Osteoblast (primary cell): Measurements from ENCODE around the gene PEA15. TPM values are rescaled to one million over a fixed set of nuclear protein-coding genes. Genes with fewer than 3 reads are reported as not detected.

ENCODE experiments used
- DNase-seq: peaks from one replicate; pipeline ENCODE4 v3.0.0; 2011; ENCODE audit warnings: low spot score, mixed read lengths; ENCODE audit not compliant: insufficient read length; ENCODE audit errors: missing footprints
- H2AFZ ChIP-seq: 2 replicates; pipeline ENCODE4 v1.6.0; 2011; ENCODE audit warnings: mild to moderate bottlenecking, low read length
- H3K27ac ChIP-seq: 2 replicates; pipeline ENCODE4 v1.5.1; 2011; ENCODE audit warnings: mild to moderate bottlenecking, low read depth, low read length, moderate library complexity
- H3K27me3 ChIP-seq: 2 replicates; pipeline ENCODE4 v1.6.0; 2012; ENCODE audit warnings: mild to moderate bottlenecking, control low read depth, inconsistent platforms, low read length, moderate library complexity; ENCODE audit not compliant: insufficient read depth
- H3K36me3 ChIP-seq: 2 replicates; pipeline ENCODE4 v1.5.1; 2011; ENCODE audit warnings: mild to moderate bottlenecking, low read length, control low read depth, moderate library complexity; ENCODE audit not compliant: insufficient read depth
- H3K4me1 ChIP-seq: 2 replicates; pipeline ENCODE4 v1.5.1; 2011; ENCODE audit warnings: mild to moderate bottlenecking, low read length, control low read depth, moderate library complexity; ENCODE audit not compliant: insufficient read depth
- H3K4me2 ChIP-seq: 2 replicates; pipeline ENCODE4 v1.6.0; 2011; ENCODE audit warnings: mild to moderate bottlenecking, low read length; ENCODE audit not compliant: insufficient read depth
- H3K4me3 ChIP-seq: fragments of 200-600 bp; sonication (generic); 3 replicates; pipeline ENCODE4 v1.5.1; 2012; ENCODE audit warnings: mild to moderate bottlenecking, low read length, inconsistent platforms; ENCODE audit not compliant: insufficient read depth
- H3K79me2 ChIP-seq: 2 replicates; pipeline ENCODE4 v1.6.0; 2012; ENCODE audit warnings: mild to moderate bottlenecking, low read length, control low read depth, inconsistent platforms; ENCODE audit not compliant: insufficient read depth
- H3K9me3 ChIP-seq: 2 replicates; pipeline ENCODE4 v1.5.1; 2011; ENCODE audit warnings: low read depth, low read length, control low read depth
- H4K20me1 ChIP-seq: 2 replicates; pipeline ENCODE4 v1.6.0; 2012; ENCODE audit warnings: mild to moderate bottlenecking, low read length, control low read depth; ENCODE audit not compliant: insufficient read depth
- total RNA-seq: library from RNA; depleted of rRNA; stranded (reverse); fragments of >200 nt; gene quantifications from 2 replicates; pipeline ENCODE4 v1.2.3, GENCODE V29; 2012
- TF ChIP-seq, protein P1 (sequence below): IDR thresholded peaks from 2 replicates; pipeline ENCODE4 v1.5.1; 2011; ENCODE audit warnings: mild to moderate bottlenecking, low read depth, low read length, moderate library complexity; ENCODE audit errors: extremely low read depth

PEA15 gene
- total RNA-seq, 1 donor, result 200 TPM

DNA sequence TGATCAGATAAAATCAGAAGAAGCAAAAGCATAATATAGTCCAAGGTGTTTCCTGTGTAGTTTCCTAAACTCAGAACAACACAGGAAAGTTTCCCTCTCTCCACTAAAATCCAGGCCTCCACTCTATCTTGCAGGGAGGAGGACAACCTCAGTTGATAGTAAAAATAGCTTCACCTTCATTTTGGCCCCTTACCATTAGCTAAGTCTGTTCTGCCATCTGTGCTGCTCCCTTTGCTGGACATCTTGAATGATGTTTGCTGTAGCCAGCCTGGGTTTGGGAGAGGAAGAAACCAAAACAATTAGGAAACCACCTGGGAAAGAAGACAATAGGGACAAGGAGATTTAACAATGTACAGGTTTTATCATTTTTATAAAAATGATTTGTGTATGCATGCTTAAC lies 38.6 kb downstream of the PEA15 start:
- H3K79me2 ChIP-seq, result peaks cover 61% of the 10 kb centered on the region
- peaks cover 33% of the 10 kb centered on the region for H4K20me1 ChIP-seq
- peaks cover 34% of the 10 kb centered on the region for H3K36me3 ChIP-seq

DNA sequence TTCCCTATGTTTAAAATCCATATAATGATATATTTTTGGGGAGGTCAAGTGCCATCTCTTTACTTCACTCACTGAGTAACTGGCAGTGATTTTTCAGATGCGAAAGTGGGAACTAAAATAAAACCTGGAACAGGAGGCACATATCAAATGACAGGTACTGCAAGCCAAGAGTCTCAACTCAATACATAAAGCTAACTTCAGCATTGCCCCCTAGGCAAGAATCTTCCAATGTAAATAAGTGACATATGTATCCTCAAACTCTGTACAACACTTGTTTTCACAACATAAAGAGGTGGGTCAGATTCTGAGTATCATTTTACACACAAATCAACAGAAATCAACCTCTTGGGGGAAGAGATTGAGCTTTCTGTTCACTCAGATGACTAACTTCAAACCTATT lies 39.0 kb downstream of the PEA15 start:
- Histone ChIP-seq H3K27ac (no peak overlapping the region), H3K79me2 (peaks cover 62% of the 10 kb centered on the region), H3K9me3 (no peaks in the 10 kb centered on the region), H3K4me3 (no peak overlapping the region), H3K4me1 (no peaks in the 10 kb centered on the region), H4K20me1 (peaks cover 33% of the 10 kb centered on the region), H3K27me3 (no peaks in the 10 kb centered on the region), H2AFZ (no peak overlapping the region), H3K4me2 (no peak overlapping the region), H3K36me3 (peaks cover 30% of the 10 kb centered on the region)
- TF ChIP-seq, protein P1, sequence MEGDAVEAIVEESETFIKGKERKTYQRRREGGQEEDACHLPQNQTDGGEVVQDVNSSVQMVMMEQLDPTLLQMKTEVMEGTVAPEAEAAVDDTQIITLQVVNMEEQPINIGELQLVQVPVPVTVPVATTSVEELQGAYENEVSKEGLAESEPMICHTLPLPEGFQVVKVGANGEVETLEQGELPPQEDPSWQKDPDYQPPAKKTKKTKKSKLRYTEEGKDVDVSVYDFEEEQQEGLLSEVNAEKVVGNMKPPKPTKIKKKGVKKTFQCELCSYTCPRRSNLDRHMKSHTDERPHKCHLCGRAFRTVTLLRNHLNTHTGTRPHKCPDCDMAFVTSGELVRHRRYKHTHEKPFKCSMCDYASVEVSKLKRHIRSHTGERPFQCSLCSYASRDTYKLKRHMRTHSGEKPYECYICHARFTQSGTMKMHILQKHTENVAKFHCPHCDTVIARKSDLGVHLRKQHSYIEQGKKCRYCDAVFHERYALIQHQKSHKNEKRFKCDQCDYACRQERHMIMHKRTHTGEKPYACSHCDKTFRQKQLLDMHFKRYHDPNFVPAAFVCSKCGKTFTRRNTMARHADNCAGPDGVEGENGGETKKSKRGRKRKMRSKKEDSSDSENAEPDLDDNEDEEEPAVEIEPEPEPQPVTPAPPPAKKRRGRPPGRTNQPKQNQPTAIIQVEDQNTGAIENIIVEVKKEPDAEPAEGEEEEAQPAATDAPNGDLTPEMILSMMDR, result no peak
- DNase-seq, result no peak

More for the DNA sequence above, 38.6 kb downstream of the PEA15 start:
- Histone ChIP-seq H3K4me3 (no peak overlapping the region), H2AFZ (no peak overlapping the region), H3K4me1 (no peaks in the 10 kb centered on the region), H3K4me2 (no peak overlapping the region), H3K27ac (no peak overlapping the region), H3K27me3 (no peaks in the 10 kb centered on the region), H3K9me3 (no peaks in the 10 kb centered on the region)
- TF ChIP-seq, protein P1, result no peak
- no peak for DNase-seq

DNA sequence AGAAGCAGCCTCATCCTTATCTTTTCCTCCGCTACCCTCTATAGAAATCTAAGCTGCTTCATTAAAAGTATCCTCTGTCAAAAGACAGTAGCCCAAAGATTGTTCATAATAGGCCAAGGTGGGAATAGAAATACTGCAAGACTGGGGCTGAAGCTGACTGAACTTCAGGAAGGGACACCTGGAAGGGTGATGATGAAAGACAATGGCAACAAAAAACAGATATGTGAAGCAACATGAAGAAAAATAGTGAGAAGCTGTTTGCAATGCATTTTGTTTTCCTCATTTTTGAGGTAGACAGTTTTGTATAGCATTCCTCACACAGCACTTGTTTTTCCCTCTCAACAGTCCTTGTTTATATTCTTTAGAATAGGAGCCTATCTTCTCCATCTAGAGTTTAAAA lies 40.2 kb downstream of the PEA15 start:
- TF ChIP-seq, protein P1, result no peak
- H3K9me3 ChIP-seq, result no peaks in the 10 kb centered on the region
- no peaks in the 10 kb centered on the region for H3K27me3 ChIP-seq
- H3K4me3 ChIP-seq, result no peak overlapping the region
- H3K27ac ChIP-seq, result no peak overlapping the region
- peaks cover 19% of the 10 kb centered on the region for H3K36me3 ChIP-seq
- no peak overlapping the region for H3K4me2 ChIP-seq
- no peak overlapping the region for H2AFZ ChIP-seq
- peaks cover 37% of the 10 kb centered on the region for H4K20me1 ChIP-seq
- peaks cover 69% of the 10 kb centered on the region for H3K79me2 ChIP-seq
- no peaks in the 10 kb centered on the region for H3K4me1 ChIP-seq
- DNase-seq, result no peak

DNA sequence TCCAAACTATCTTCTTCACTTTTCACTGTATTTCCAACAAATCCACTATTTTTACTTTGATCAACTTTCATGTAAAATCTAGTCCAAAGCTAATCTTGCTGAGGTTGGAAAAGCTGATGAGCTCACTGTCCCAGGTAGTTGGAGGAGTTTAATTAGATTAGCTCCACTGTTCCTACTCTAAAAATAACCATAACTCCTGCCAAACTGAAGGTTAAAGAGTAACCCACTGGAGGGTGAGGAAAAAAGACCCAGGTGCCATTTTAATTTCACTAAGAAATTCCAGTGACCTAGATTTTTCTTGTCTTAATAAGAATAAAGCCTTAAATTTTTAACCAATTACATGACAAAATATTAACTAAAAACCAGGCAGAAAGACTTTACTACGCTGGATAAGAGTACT lies 41.9 kb downstream of the PEA15 start:
- Histone ChIP-seq H3K79me2 (peaks cover 79% of the 10 kb centered on the region), H3K4me1 (no peaks in the 10 kb centered on the region), H4K20me1 (peaks cover 48% of the 10 kb centered on the region)

More for the DNA sequence above, 41.9 kb downstream of the PEA15 start:
- no peaks in the 10 kb centered on the region for H3K9me3 ChIP-seq
- H2AFZ ChIP-seq, result no peak overlapping the region
- H3K27me3 ChIP-seq, result no peaks in the 10 kb centered on the region
- H3K27ac ChIP-seq, result no peak overlapping the region
- TF ChIP-seq, protein P1, result no peak
- peaks cover 11% of the 10 kb centered on the region for H3K36me3 ChIP-seq
- no peak for DNase-seq
- H3K4me3 ChIP-seq, result no peak overlapping the region
- no peak overlapping the region for H3K4me2 ChIP-seq
